MM.1S (cell line): ENCODE measurements around the gene TMEM109.

ENCODE experiments used
- DNase-seq: peaks from one replicate; pipeline ENCODE4 v3.0.0-alpha.2; 2015
- H2AFZ ChIP-seq: fragments of 300-600 bp; sonication (generic); 2 replicates; pipeline ENCODE4 v1.6.0; 2016; ENCODE audit warnings: antibody characterized with exemption, low read length
- H3F3A ChIP-seq: fragments of 300-600 bp; sonication (generic); 2 replicates; pipeline ENCODE4 v1.6.1; 2016; ENCODE audit warnings: mild to moderate bottlenecking, antibody characterized with exemption, low read length, moderate library complexity, mixed read lengths; ENCODE audit not compliant: insufficient read depth
- H3K27ac ChIP-seq: fragments of 300-600 bp; sonication (generic); 2 replicates; pipeline ENCODE4 v1.5.1; 2016; ENCODE audit warnings: mild to moderate bottlenecking, low read length
- H3K27me3 ChIP-seq: fragments of 300-600 bp; sonication (generic); replicated peaks from 2 replicates; pipeline ENCODE4 v1.6.0; 2016; ENCODE audit warnings: low read length; ENCODE audit not compliant: insufficient read depth
- H3K36me3 ChIP-seq: fragments of 300-600 bp; sonication (generic); replicated peaks from 2 replicates; pipeline ENCODE4 v1.6.1; 2016; ENCODE audit warnings: mild to moderate bottlenecking, low read length, mixed read lengths; ENCODE audit not compliant: insufficient read depth
- H3K4me1 ChIP-seq: fragments of 300-600 bp; sonication (generic); 2 replicates; pipeline ENCODE4 v1.6.1; 2016; ENCODE audit warnings: low read length, mixed read lengths
- H3K4me2 ChIP-seq: fragments of 300-600 bp; sonication (generic); 2 replicates; pipeline ENCODE4 v1.6.0; 2016; ENCODE audit warnings: low read depth, low read length
- H3K4me3 ChIP-seq: fragments of 300-600 bp; sonication (generic); 2 replicates; pipeline ENCODE4 v1.5.1; 2016; ENCODE audit warnings: low read length, mixed read lengths
- H3K79me2 ChIP-seq: fragments of 300-600 bp; sonication (generic); 2 replicates; pipeline ENCODE4 v1.6.1; 2016; ENCODE audit warnings: mixed run types, low read length, mixed read lengths
- H3K9ac ChIP-seq: fragments of 300-600 bp; sonication (generic); 2 replicates; pipeline ENCODE4 v1.6.1; 2016; ENCODE audit warnings: low read length, mixed read lengths
- H3K9me2 ChIP-seq: fragments of 300-600 bp; sonication (generic); replicated peaks from 2 replicates; pipeline ENCODE4 v1.6.1; 2016; ENCODE audit warnings: mild to moderate bottlenecking, low read length, mixed read lengths; ENCODE audit not compliant: insufficient read depth
- H3K9me3 ChIP-seq: fragments of 300-600 bp; sonication (generic); replicated peaks from 2 replicates; pipeline ENCODE4 v1.6.1; 2016; ENCODE audit warnings: mild to moderate bottlenecking, low read length, mixed read lengths; ENCODE audit not compliant: insufficient read depth
- H4K20me1 ChIP-seq: fragments of 300-600 bp; sonication (generic); 2 replicates; pipeline ENCODE4 v1.6.1; 2016; ENCODE audit warnings: mild to moderate bottlenecking, low read length, moderate library complexity, mixed read lengths; ENCODE audit not compliant: insufficient read depth
- CTCF ChIP-seq: fragments of 300-600 bp; sonication (generic); IDR thresholded peaks from 2 replicates; pipeline ENCODE4 v1.5.1; 2016; ENCODE audit warnings: antibody characterized with exemption, low read length, mixed read lengths
- EZH2 ChIP-seq: fragments of 300-600 bp; sonication (generic); optimal IDR thresholded peaks from 2 replicates; pipeline ENCODE3; 2017; ENCODE audit warnings: low read depth, mild to moderate bottlenecking, antibody characterized with exemption, low read length, mixed read lengths
- EZH2phosphoT487 ChIP-seq: fragments of 300-600 bp; sonication (generic); IDR thresholded peaks from 2 replicates; pipeline ENCODE4 v1.6.1; 2018; ENCODE audit warnings: antibody characterized with exemption, low read length

TMEM109 gene

GRCh38 chr11:60934124-60934789 lies 20.3 kb downstream of the TMEM109 start:
- Histone ChIP-seq H3K4me2 (no peak overlapping the region), H3K27me3 (peaks cover 36% of the 10 kb centered on the region), H3K9ac (no peak overlapping the region), H2AFZ (no peak overlapping the region), H3K79me2 (no peaks in the 10 kb centered on the region), H3K36me3 (no peaks in the 10 kb centered on the region), H3K9me2 (no peaks in the 10 kb centered on the region), H3K4me3 (no peak overlapping the region), H4K20me1 (no peaks in the 10 kb centered on the region), H3F3A (no peaks in the 10 kb centered on the region), H3K9me3 (no peaks in the 10 kb centered on the region), H3K4me1 (no peaks in the 10 kb centered on the region), H3K27ac (no peak overlapping the region)
- no peak for DNase-seq
- TF ChIP-seq EZH2 = no peak
- TF ChIP-seq CTCF = no peak
- TF ChIP-seq EZH2phosphoT487 = no peak

GRCh38 chr11:60934790-60935605 lies 21.0 kb downstream of the TMEM109 start:
- no peak overlapping the region for H2AFZ ChIP-seq
- no peaks in the 10 kb centered on the region for H3K9me3 ChIP-seq
- no peak overlapping the region for H3K4me2 ChIP-seq
- DNase-seq = no peak
- no peaks in the 10 kb centered on the region for H3K36me3 ChIP-seq
- no peak overlapping the region for H3K27ac ChIP-seq
- H3K79me2 ChIP-seq = no peaks in the 10 kb centered on the region
- no peaks in the 10 kb centered on the region for H4K20me1 ChIP-seq
- peaks cover 32% of the 10 kb centered on the region for H3K27me3 ChIP-seq
- TF ChIP-seq EZH2phosphoT487 (no peak), CTCF (no peak)
- no peak overlapping the region for H3K9ac ChIP-seq
- H3K4me3 ChIP-seq = no peak overlapping the region
- H3F3A ChIP-seq = no peaks in the 10 kb centered on the region
- H3K9me2 ChIP-seq = no peaks in the 10 kb centered on the region
- H3K4me1 ChIP-seq = no peaks in the 10 kb centered on the region

DNA sequence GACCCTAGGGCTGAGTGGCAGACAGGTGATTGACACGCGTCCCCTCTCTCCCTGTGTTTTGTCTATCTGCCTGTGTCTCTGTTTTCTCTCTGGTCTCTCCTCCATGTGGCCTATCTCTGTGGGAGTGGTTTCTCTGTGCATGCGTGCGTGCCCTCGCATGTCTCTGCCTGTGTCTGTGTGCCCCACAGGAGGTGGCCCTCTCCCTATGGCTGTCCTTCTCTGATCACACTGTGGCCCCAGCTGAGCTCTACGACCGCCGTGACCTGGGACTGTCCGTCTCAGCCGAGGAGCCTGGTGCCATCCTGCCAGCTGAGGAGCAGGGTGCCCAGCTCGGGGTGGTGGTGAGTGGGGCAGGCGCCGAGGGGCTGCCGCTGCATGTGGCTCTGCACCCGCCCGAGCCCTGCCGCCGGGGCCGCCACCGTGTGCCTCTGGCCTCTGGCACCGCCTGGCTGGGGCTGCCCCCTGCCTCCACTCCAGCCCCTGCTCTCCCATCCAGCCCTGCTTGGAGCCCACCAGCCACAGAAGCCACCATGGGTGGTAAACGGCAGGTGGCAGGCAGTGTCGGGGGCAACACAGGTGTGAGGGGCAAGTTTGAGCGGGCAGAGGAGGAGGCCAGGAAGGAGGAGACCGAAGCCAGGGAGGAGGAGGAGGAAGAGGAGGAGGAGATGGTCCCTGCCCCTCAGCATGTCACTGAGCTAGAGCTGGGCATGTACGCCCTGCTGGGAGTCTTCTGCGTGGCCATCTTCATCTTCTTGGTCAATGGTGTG lies 21.9 kb downstream of the TMEM109 start:
- Histone ChIP-seq H3K79me2 (no peaks in the 10 kb centered on the region), H3F3A (no peaks in the 10 kb centered on the region), H3K27me3 (peaks cover 32% of the 10 kb centered on the region), H3K9me3 (no peaks in the 10 kb centered on the region), H3K36me3 (no peaks in the 10 kb centered on the region), H3K27ac (no peak overlapping the region), H3K9ac (no peak overlapping the region), H3K4me1 (no peaks in the 10 kb centered on the region), H4K20me1 (no peaks in the 10 kb centered on the region), H3K4me3 (no peak overlapping the region), H2AFZ (no peak overlapping the region), H3K4me2 (no peak overlapping the region), H3K9me2 (no peaks in the 10 kb centered on the region)
- no peak for DNase-seq
- no peak for TF ChIP-seq CTCF
- TF ChIP-seq EZH2 = no peak
- no peak for TF ChIP-seq EZH2phosphoT487
